Measurements from ENCODE around the gene RRP12.

Gene RRP12

DNA sequence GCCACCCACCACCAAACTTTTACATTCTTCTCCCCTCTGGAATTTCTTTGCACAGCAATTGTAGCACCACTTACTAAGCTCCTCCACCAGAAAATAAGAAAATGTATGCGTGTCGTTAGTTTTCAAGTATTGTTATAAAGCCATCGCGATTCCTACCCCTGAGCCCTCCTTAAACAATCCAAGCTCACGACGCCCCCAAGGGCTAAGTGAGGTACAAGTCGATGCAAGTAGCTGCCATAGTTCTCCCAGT lies 67.9 kb downstream of the RRP12 start:
- DNase-seq = peak; percentile 74

DNA sequence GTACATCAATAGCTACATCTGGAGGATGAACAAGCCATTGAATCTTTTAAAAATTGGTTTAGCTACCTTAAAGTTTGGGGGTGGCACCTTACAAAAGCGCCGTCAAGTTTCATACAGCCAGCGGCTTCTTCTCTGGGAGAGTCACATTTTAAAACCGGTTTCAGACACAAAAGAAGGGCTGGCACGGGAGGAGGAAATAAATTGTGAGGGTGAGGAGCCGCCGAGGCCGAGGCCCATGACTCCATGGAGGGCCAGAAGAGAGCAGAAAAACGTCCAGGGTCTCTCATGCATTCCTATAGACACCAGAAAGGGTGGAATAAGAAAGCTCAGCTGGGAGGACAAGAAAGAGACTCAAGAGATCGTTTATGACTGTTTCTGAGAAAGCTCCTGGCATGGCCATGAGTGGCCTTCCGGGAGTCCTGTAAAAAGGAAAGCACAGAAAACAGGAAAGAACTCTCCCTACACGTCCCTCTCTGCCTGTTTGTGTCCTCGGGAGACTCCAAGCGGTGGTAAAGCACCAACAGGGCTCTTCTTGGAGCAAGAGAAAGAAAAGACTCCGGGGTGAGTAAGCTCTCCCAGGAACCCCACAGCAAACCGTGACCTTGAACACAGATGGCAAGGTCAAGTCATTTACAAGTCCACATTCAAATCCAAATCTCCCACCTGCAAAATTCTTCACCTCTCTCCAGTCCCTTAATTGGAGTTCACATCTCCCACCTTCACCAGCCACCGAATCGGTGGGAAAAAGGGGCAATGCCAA lies 68.4 kb downstream of the RRP12 start:
- peak; percentile 62 for DNase-seq

DNA sequence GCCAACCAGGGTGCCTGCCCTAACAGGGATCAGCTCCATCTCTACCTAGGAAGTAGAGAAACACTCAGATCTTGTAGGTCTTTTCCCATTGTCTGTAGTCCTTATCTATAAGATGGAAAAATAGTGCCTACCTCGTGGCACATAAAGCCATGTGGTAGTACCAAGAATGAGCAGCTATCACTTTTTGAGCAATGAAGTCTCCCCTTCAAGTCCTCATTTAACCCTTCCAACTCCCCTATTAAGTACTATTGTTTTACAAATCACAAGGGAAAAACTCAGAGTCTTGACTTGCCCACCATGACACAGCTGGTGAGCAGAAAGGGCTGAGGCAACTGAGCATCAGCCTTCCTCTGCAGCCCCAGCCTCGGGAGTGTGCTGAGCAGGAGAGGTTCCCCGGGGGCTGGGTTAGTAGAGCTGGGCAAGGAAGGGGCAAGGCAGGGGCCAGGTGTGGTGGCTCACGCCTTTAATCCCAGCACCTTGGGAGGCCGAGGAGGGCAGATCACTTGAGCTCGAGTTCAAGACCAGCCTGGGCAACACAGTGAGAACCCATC lies 69.9 kb downstream of the RRP12 start:
- DNase-seq = peak; percentile 53

DNA sequence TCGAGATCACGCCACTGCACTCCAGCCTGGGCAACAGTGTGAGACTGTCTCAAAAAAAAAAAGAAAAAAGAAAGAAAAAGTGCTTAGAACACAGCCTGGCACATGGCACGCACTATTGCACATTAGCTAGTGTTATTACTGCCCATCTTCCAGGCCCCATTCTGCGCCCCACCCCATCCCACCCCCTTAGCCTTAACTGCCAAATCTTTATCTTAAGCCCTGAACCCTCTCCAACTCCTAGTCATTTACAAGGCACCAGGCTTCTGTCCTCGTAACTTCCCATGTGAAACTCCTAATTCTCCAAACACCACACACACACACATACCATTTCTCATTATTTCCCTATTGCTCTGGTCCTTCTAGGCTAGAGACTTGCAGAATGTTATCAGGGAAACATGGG lies 71.4 kb downstream of the RRP12 start:
- DNase-seq = peak; percentile 66

DNA sequence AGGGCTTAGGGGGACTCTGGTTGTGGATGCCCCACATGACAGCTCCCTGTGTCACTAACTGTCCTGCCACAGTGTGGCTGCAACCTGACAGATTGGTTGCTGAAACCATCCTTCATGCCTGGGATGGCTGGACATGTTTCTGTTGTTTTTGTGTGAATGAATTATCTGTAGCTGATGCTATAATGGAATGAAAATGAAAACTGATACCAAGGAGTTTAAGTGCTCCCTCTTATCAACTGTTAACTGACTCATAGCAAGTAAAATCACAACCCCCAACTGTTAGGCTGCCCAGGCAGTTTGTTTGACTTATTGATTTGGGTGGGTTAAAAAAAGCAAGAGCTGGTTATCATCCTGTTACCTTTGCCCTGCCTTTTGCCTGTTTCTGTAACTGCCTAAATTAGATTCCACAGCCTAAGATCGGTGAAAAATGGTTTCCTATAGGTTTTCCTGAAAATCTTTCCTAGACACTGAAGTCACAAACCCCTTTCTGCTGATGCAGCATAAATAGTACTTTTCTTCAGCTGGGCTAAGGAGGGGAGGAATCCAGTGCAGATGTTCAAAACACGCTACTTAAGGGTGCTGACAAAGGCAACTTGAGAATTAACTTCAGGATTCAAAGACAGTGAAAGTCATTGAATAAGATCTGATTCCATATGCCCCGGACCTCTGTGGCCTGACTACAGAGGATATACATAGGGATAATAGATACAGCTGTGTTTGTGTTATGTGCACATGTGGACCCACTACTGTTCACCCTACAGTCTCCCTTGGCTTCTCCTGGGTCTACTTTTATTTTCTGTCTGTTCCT lies 72.3 kb downstream of the RRP12 start:
- peak; percentile 72 for DNase-seq

DNA sequence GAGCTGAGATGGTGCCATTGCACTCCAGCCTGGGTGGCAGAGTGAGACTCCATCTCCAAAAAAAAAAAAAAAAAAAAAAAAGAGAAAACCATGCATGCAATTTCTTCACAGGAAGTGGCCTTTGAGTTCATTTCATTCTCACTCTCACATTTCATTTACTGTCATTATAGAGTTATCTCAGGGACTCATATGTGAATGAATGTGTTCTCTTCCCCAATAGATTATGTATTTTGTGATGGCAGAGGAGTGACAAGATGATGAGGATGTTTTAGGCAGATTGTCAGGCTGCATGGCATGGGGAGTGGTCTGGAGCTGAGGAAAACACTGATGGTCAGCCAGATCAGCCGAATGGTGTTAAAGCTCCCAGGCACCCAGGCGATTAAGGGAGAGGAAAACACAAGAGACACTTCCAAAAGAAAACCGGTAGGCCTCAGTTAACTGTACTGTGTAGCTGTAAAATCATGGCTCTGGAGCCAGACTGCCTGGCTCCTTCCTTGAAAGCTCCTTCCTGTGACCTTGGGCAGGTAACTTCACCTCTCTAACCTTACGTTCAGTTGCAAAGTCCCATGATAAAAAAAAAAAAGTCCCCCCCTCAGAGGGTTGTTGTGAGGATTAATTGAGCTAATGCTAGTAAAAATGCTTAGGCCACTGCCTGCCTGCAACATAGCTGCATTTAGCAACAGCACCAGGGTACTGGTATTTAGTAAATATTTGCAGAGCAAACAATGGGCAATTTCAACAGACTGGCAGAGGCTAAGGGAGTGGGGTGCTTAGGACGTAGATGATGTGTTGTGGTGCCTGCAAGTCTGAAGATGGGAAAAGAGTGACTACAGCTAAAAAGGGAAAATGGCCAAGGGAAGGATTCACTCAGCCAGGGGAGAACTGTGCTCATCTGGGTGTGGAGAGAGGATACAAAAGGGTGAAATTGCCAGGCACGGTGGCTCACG lies 73.5 kb downstream of the RRP12 start:
- DNase-seq = peak; percentile 70

DNA sequence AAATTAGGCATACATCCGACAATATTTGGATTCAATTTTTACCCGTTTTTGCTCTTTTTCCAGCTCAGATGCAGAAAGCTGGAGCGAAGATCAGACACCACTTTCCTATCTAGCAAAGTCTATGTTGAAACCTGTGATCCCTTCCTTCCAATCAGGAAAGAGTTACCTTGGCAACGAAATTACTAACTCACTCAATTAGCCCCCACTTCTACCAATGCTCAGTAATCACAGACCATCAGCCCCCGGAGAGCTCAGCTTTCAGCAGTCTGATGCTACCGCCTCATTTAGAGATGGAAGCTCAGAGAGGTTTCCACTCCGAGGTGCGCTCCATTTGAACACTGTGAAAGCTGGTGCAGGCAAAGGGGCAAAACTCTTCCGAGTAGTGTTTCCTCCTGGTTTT lies 75.4 kb downstream of the RRP12 start:
- no peak for DNase-seq

DNA sequence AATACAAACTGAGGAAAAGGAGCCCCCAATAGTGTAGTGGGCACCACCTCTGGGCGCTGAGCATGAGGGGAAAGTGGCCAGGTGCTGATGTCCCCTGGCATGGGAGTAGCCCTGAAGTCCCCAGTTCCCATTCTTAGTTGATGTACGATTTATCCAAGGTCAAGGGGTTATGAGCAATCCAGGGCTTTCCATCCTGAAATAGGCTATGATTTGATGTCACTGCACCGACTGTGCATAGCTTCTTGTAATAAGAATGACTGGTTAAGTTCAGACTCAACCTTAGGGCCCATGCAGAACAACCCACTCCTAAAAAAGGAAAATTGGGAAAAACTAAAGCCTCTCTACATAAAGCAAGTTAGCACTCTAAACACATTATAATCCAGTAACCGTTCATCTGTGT lies 77.6 kb downstream of the RRP12 start:
- DNase-seq = no peak

DNA sequence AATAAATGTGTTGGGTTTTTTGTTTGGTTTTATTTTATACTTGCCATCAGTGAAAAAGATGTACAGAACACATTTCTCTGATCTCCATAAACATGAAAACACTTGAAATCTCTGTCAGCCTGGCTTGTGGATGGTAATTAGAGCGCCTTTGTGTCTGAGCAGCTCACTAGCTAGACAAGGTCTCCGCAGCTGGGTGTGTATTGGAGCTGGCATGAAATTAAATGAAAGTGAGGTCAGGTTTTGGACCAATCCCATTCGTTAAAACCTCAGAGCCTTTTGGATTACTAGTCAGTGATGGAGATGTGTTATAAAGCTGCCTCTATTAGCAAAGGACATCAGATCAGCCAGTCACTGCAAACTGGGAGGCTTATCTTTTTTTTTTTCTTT lies 79.3 kb downstream of the RRP12 start:
- DNase-seq = peak; percentile 17

DNA sequence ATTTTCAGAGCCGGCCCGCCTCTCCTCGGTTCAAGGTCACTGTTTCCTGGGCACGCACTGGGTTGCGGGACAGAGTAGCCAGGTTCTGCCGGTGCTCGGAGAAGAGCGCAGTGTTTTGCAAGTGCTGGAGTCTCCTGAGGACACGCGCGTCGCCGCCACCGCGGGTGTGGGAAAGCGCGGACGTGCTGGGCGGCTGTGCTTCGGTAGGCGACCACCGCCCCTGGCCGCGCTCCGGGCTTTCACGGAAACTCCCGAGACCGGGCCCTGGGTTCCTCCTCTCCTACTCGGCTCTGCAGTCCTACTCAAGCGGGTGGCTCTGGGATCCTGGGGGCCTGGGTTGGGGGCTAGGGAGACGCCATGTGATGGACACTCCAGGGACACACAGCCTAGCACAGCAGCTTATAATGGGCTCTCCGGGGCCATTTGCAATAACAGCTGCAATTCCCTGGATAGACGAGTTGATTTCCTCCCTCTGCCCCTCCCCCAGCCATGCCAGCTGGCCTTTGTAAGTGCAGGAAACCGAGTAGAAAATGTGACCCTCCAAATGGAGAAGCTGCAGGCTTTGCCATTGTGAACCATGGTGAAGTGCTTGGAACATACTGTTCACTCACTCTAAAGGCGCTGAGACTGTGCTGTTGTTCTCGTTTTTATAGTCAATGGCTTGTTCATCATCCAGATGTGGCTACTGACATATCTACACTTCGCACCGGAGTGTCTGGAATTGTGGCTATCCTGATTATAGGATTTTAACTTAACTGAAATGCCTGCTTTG lies 79.9 kb downstream of the RRP12 start:
- peak; percentile 41 for DNase-seq

DNA sequence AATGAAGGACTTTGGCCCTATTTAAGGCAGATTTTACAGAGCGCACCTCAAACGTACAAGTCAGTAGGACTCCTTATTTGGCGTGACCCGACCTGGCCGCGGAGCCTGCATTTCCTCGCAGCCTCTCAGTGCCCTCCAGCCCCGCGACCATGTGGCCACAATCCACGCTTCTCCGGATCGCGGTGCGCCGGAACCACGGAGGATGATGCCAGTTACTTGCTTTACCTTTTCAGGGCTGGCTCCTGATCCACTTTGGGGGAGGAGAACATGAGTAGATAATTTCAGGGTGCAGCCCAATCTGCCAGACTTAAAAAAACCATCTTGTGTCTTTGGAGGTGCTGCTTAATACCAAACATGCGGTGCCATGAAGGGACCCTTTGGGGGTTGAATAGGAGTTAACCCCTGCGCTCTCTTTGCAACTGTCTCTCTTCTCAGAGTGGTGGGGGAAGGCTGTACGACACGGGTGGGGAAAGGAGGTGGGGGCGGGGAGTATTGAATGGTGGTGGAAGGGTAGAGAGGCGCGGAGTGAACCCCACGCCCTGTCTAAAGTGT lies 80.6 kb downstream of the RRP12 start:
- DNase-seq = no peak

DNA sequence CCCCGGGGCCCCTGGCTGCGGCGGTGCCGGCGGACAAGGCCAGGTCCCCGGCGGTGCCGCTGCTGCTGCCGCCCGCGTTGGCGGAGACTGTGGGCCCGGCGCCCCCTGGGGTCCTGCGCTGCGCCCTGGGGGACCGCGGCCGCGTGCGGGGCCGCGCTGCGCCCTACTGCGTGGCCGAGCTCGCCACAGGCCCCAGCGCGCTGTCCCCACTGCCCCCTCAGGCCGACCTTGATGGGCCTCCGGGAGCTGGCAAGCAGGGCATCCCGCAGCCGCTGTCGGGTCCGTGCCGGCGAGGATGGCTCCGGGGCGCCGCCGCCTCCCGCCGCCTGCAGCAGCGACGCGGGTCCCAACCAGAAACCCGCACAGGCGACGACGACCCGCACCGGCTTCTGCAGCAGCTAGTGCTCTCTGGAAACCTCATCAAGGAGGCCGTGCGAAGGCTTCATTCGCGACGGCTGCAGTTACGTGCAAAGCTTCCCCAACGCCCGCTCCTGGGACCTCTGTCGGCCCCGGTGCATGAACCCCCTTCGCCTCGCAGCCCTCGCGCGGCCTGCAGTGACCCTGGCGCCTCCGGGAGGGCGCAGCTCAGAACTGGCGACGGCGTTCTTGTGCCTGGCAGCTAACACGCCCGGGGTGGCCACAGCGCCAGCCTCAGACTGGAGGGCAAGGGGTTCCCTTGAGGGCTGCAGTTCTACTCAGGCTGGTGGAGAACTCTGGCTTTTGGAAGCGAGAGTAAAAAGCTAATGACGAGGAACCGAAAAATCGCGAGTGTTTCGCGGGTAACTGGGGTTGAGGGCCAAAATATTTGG lies 81.3 kb downstream of the RRP12 start:
- peak; percentile 73 for DNase-seq

DNA sequence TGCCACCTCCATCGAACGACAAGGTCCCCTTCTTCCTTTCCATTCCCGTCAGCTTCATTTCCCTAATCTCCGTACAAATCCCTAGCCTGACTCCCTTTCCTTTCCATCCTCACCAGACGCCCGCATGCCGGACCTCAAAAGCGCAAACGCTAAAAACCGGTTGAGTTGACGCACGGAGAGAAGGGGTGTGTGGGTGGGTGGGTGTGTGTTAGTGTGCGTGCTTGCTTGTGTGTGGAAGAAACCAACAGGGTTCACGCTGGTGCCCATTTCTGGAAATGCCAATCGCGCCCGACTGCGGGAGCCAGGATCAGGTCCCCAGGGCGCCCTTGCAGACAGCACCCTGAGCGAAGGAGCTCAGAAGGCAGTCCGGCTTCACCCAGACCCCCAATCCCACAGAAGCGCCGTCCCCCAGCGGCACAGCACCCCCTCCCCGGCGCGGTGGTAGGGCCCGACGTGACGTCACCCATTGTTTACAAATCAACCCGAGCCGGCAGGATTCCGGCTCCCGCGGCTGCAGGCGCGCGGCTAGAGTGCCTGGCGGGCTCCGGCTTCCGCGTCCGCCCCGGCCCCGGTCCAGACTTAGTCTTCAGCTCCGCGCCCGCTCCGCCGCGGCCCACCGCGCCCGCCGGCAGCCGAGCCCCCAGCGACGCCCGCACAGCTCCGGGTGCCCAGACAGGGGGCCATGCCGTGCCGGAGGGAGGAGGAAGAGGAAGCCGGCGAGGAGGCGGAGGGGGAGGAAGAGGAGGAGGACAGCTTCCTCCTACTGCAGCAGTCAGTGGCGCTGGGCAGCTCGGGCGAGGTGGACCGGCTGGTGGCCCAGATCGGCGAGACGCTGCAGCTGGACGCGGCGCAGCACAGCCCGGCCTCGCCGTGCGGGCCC lies 82.1 kb downstream of the RRP12 start, which contains the start of gene FRAT1:
Gene FRAT1, plus strand, starts transcription at position 500 of the 880 bp plus-strand sequence. Its CDS starts 183 bp downstream, at position 683.
- DNase-seq = peak; percentile 88

DNA sequence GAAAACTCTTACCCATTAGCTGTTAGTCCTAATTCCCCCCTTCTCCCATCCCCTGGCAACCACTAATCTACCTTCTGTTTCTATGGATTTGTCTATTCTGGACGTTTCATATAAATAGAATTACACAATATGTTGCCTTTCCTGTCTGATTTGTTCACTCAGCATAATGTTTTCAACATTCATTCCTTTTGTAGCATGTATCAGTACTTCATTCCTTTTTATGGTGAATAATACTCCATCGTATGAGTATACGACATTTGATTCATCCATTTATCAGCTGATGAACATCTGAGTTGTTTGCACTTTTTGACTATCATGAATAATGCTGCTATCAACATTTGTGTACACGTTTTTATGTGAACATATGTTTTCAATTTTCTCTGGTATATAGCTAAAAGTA lies 86.5 kb downstream of the RRP12 start:
- no peak for DNase-seq

DNA sequence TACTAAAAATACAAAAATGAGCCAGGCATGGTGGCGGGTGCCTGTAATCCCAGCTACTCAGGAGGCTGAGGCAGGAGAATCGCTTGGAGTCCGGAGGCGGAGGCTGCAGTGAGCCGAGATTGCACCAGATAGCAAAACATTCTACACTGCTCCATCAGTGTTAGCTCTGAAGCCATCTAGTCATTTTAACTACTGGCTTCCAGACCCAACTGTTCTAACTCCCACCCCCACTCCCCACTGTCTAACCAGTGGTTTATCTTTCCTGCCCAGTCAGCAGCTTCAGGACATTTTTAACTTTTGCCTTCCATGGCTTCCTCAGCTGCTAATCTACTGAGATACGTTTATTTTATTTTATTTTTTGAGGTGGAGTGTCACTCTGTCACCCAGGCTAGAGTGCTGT lies 88.2 kb downstream of the RRP12 start:
- peak; percentile 72 for DNase-seq

DNA sequence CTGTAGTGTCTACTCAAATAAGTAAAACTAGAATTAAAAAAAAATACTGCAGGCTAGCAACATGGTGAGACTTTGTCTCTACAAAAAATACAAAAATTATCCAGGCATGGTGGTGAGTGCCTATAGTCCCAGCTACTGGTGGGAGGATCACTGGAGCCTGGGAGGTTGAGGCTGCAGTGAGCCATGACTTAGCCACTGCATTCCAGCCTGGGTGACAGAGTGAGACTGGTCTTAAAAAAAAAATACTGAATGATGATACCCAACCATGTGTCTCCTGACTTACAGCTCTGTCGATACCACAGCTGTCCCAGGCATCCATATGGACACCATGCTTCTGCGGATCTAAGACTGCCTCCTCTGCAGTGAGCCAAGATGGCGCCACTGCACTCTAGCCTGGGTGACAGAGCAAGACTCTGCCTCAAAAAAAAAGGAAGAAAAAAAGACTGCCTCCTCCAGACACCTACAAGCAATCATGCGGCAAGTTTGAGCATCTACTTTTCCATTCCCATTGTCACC lies 90.0 kb downstream of the RRP12 start:
- no peak for DNase-seq

DNA sequence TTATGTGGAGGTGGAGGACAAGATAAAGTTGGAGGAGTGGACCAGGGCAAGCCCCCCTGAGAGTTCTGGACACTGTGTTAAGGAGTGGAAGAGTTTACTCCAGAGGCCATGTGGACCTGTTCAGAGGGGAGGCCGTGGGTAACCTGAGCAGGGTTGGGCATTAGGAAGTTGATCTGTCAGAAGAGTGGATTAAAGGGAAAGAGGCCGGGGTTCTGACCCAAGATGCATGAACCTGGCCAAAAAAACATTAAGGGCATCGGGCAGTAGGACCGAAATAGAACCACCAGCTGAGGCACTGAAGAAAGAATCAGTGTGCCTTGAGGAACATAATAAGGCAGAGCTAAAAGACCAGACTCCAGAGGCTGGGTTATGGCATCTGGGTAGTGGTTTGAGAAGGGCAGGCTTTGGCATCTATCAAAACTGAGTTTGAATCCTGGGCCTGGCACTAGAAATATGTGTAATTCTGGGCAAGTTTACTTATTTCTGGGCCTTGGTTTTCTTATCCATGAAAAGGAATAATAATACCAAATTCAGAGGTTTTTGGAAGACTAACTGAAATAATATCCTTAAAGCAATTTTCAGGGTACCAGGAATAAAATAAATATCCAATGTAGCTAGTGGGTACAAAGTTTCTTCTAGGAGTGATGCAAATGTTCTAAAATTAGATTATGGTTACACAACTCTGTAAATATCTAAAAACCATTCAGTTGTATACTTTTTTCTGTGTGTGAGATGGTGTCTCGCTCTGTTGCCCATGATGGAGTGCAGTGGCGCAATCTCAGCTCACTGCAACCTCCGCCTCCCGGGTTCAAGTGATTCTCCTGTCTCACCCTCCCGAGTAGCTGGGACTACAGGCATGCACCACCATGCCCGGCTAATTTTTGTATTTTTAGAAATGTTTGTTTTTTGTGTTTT lies 93.0 kb downstream of the RRP12 start:
- DNase-seq = no peak

DNA sequence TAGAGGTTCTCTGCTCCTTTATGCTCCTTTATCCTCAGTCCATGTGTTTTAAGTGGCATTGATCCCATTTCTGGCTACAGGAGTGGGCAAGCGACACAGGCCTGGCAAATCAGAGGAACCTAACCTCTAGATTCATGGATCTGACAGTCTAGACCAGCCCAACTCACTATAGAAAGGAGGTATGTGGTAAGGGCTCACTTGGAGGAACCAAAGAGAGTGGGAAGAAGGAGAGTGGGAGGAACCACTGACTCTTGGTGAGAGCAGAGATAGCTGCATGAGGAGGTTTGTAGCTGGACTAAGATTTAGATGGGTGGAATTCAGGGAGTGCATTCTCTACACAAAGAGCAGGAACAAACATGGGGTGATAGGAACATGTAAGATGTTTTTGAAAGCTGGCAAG lies 93.7 kb downstream of the RRP12 start:
- DNase-seq = no peak

Data from hematopoietic multipotent progenitor cell treated with erythropoietin and hydrocortisone succinate and interleukin-3 and kit ligand, for 8 days (in vitro differentiated cells).